Kidney glomerular epithelial cell (primary cell): ENCODE measurements around the gene SLC31A1.
"Not testable (repeated sequence)": the region's sequence is repeated elsewhere in the genome, so short reads cannot be mapped to it uniquely, and the experiment has no call there.

Experiments
- DNase-seq: peaks from one replicate; lab custom pipeline; 2025; lab: John Stamatoyannopoulos, UW

The SLC31A1 gene

DNA sequence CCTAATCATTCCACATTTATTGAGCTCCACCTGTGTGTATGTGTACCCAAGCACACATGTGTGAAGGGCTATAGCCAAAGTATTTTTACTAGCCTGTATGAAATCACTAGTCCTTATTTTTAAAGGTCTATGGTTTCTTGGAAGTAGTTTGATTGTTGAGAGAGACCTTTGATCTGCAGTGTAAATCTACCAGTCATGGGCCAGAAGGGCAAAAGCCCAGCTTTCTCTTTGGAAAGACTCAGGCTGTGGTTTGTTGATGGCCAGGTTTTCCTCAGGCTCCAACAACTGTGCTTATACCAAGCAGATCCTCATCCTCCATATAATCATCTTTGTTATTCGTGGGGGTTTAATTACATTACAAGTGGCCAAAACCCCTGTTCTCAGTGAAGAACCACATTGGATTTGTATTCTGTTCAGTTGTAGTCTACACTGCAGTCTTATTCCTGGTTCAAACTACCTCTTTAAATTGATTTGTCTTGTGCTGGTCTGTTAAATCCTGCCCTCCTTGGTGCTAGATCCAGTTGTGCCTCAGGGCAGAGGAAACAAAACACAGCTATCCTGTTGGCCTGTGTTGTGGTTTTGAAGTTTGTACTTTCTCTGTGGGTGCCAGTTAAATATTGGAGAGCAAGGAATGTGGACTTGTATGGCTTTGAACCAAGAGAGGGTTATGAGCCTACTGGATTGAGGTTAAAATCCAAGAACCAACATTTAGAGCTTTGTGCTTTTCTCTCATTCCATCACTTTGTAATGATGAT, 40.8 kb downstream of the SLC31A1 start:
- DNase-seq: no peak

DNA sequence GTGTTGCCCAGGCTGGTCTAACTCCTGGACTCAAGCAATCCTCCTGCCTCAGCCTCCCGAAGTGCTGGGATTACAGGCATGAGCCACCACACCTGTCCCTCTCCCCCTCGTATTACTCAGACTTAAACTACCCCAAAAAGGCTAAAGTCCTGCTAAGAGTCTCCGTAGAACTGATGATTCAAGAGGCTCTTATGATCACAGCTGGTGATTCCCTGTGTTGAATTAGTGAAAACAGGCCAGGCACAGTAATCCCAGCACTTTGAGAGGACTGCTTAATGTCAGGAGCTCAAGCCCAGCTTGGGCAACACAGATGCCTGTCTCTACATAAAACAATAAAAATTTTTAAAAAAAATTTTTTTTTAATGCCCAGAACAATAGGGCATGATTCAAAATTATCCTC, 44.8 kb downstream of the SLC31A1 start:
- DNase-seq: no peak

DNA sequence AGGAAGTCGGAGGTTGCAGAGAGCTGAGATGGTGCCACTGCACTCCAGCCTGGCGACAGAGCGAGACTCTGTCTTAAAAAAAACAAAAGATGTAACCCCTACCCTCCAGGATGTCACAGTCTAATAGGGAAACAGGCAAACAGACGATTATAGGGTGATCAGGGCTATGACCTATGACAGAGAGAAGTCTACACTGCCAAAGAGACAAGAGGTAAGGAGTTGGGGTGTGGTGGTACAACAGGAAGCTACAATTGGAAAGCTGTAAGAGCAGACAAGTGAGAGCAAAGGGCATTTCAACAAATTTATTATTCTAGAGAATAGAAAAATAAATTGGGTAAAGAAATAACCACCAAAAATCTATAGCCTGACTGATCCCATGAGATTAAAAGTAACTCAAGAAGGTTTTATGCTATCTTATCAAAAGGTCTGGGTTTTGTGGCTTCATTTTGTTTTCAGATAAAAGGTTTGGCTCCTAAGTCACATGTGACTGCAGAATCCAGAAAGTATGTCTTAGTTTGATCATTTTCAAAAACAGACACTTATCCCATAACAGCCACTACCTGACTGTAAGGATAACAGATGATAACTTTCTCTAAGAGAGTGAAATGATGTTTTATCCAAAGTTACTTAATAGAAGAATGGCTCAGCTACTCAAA, 46.7 kb downstream of the SLC31A1 start:
- DNase-seq: no peak

DNA sequence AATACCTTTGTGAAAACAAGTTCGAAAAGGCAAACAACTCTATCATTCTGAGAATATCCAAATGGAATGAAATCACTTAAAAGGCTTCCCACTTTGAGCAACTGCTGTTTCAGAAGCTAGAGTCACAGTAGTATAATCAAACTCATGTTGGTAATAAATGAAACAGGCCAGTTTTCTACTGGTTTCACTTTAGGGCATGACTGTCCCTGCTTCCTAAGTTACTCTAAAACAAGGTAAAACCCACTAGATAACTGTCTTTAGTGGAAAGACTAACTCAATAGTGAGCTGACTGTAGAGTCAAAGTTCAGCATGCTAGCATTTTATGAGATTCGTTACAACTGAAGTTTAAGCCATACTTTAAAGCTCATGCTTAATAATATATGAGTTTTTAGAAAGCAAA, 48.0 kb downstream of the SLC31A1 start:
- DNase-seq: no peak

DNA sequence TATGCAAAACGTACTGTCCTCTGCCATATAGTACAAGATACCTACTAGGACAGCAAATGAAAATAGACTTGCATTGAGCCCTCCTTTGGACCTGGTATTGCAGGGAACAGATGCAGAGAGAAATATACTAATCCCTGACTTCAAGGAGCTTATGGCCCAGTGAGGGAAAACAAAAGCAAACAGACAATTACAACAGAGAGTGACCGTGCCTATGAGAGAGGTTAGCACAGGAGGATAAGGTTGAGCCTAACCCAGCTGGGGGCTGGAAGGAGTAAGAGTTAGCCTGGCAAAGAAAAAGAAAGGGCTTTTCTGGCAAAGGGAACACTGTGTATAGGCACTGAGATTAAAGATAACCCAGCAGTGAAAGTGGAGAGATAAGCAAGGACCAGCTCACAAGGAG, 48.5 kb downstream of the SLC31A1 start:
- DNase-seq: no peak

DNA sequence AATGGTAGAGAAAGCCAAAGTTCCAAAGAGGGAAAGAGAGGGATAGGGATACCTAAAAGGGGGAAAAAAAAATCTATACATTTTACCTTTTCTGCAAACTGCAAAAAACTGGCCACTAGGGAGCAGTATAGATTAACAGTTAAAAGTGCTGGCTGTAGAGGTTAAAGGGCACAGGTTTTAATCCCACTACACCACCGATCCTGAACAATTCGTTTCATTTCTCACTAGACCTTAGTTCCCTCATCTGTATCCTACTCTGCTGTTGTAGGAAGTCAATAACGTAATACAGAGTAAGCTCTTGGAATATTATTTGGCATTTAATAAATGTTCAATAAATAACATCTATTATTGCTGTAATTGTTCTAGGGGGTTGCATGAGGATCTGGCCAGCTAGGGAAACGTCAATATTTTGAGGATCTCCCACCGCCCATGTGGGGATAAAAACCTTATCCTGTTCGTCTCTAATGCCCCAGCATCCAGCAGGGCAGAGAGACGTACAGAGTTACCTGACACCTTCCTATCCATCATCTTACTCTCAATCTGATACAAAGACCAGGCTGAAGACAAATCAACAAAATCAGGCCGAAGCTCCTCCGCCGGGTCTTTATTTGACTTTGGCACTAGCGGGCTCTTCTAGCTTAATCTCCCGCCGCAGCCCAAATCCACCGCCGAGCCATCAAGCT, 53.3 kb downstream of the SLC31A1 start:
- DNase-seq: peak; percentile 54

DNA sequence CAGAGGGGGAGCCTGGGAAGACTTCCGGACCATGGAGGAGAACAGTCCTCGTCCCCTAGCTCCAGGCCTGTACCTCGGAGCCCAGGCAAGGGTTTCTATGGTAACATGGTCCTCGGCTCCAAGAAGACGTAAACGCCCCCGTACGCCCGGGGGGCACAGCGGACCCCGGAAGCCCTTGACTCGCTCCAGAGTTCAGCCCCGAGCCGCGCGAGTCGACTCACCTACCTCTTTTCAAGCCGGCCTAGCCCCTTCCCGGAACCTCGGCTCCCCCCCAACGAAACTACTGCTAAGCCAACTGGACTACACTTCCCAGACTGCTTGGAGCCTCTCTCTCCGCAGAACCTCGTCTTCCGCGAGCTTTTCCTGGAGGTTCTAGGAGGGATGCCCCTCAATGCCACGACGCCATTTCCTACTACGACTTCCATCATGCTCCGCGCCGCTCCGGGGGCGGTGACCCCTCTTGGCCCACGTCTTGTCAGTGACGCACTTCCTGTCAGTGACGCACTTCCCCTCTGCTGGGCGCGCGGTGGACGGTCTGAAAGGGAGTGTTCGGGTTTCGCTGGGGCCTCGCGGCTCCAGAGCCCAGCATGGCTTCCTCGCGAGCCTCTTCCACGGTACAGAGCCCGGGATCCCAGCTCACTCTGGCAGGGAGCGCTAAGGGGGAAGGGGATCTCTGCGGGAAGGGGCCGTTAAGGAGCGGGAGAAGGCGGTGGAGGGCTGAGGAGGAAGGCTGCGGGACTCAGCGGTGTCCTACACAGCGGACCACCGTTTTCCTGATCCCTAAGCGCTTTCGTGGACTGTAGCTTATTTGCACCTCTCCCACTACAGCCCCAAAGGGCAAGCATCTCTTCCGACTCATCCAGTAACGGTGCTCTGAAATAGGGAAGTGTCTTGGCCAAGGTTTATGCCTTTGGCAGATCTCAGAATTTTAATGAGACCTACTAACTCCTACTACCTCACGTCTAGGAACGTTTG, 54.1 kb downstream of the SLC31A1 start, which contains the start of the genes CDC26 and PRPF4:
TSS of gene CDC26 (minus strand) at position 416 of the 975 bp plus-strand sequence. CDS start 3,065 bp downstream, outside the sequence.
TSS of gene PRPF4 (plus strand) at position 502 of the 975 bp plus-strand sequence. CDS start at position 588, 86 bp downstream.
- DNase-seq: peak; percentile 98

DNA sequence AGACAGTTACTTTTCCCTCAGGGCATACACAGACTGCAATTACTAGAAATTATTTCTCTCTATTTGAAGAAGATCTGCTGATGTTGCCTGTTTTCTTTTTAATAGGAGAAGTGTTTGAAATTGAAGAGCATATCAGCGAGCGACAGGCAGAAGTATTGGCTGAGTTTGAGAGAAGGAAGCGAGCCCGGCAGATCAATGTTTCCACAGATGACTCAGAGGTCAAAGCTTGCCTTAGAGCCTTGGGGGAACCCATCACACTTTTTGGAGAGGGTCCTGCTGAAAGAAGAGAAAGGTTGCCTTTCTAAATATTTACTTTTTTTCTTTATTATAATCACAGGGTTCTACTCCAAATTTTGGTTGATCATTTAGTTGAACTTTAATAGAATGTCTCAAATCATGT, 57.5 kb downstream of the SLC31A1 start:
- DNase-seq: no peak

DNA sequence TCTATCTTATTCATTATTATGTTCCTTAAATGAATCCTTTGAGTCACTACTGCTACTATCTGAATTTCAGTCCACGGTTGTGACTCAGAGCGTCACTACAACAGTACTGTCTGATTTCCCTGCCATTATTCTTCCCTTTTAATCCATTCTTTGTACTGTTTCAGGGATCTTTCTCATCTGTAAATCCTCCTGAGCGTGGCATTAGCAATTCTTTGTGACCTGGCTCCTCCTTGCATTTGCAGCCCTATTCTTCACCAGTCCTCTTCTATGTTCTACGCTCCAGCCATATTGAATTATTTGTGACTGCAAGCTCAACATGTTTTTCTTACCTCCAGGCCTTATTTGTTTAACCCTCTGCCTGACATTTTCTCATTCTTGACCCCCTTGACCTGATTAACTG, 60.0 kb downstream of the SLC31A1 start:
- no peak for DNase-seq

DNA sequence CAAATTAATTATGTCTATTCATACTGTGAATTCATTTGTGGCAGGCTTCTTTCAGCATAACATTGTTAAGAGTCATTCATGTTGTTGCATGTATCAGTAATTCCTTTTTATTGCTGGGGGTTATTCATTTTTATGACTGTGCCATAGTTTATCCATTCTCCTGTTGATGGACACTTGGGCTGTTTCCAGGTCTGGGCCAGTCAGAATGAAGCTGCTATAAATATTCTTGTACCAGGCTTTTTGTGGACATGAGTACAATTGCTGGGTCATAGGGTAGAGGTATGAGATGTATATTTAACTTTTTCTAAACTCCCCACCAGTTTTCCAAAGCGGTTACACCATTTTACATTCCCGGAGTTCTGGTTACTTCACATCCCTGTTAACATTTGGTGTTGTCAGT, 67.7 kb downstream of the SLC31A1 start:
- DNase-seq: no peak

DNA sequence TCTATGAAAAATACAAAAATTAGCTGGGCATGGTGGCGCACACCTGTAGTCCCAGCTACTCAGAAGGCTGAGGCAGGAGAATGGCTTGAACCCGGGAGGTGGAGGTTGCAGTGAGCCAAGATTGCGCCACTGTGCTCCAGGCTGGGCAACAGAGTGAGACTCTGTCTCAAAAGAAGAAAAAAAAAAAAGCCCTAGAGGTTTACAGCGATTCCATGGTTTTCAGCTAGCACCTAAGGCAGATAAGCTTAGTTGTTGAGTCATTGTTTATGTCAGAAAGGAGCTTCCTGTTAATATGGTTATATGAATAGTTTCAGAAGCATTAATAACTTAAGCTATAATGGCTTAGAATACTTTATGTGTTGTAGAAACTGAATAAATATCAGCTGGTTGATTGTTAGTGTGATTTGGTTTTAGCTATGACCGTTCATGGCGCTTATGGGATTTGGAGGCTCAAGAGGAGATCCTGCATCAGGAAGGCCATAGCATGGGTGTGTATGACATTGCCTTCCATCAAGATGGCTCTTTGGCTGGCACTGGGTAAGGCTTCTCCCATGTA, 68.8 kb downstream of the SLC31A1 start:
- no peak for DNase-seq

DNA sequence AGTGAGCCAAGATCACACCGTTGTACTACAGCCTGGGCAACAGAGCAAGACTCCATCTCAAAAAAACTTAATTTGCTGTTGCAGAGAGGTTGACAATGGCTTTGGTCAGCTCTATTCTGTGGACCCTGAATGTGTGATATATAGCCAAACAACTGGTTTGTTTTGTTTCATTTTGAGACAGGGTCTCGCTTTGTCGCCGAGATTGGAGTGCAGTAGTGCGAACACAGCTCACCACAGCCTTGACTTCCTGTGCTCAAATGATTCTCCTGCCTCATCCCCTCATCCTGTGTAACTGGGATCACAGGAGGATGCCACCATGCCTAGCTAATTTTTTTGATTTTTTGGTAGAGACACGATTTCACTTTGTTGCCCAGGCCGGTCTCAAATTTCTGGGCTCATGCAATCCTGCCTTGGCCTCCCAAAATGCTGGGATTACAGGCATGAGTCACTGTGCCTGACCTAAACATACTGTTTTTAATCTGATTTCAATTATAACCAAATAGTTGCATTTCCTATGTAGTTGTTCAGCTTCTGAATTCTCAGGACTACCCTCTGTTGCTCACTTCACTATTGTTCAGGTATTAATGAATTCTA, 72.0 kb downstream of the SLC31A1 start:
- DNase-seq: no peak

DNA sequence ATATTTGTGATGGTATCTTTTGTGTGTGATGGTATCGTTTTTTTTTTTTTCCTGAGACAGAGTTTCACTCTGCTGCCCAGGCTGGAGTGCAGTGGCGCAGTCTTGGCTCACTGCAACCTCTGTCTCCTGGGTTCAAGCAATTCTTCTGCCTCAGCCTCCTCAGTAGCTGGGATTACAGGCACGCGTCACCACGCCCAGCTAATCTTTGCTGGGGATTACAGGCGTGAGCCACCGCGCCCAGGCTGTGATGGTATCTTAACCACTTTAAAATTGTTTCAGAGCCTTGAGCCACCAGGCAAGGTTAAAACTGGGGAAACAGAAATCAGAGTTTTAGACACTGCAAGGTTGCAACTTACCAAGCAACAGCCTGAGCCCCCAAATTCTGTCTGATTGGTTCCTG, 74.9 kb downstream of the SLC31A1 start:
- not testable (repeated sequence) for DNase-seq

DNA sequence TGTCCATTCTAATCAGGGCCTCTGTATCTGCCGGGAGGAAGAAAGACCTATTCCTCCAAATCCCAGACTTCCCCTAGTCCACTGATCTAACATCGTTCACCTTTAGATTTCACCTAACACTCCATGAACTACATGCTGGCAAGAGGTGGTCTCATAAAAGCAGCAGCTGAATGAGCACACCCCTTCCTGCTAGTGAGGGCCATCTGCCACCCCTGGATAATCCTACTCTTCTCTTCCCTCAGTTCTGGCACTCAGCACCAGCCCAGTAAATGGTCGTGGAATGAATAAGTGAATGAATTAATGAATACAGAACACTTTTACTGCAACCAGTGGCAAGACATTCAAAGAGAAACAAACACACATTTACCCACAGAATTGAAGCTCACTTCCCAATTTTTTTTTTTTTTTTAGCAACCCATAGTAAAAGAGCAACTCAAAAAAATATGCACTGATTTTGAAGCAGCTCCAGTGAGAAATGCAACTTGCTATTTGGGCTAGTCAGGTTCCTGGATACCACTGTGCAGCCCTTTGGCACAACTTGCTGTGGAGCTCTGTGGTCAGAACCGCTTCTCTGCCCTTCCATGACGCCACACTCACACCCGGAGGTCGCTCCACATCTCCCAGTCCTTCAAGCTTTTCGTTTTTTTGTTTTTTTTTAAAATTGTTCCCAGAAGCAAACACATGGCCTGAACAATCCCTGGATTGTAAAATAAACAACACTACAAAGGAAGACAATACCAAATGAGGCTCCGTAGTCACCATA, 75.6 kb downstream of the SLC31A1 start:
- DNase-seq: no peak

DNA sequence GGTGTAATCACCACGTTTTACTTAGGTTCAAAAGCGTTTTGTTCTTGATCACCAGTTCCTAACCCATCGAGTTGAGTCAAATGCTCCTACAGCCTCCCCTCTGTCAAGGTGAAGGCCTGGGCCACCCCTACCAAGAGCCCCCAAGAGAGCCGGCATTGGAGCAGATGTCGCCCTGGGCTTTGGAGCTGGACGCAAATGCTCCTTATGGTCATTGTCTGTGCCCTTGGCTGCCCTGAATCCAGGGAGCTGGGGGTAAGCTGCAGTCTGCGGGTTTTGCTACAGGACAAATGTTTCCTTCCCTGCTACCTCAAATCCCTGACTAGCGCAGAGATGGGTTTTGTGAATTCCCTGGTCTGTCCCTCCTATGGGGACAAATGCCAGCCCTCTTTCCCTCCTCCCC, 77.0 kb downstream of the SLC31A1 start:
- DNase-seq: no peak

DNA sequence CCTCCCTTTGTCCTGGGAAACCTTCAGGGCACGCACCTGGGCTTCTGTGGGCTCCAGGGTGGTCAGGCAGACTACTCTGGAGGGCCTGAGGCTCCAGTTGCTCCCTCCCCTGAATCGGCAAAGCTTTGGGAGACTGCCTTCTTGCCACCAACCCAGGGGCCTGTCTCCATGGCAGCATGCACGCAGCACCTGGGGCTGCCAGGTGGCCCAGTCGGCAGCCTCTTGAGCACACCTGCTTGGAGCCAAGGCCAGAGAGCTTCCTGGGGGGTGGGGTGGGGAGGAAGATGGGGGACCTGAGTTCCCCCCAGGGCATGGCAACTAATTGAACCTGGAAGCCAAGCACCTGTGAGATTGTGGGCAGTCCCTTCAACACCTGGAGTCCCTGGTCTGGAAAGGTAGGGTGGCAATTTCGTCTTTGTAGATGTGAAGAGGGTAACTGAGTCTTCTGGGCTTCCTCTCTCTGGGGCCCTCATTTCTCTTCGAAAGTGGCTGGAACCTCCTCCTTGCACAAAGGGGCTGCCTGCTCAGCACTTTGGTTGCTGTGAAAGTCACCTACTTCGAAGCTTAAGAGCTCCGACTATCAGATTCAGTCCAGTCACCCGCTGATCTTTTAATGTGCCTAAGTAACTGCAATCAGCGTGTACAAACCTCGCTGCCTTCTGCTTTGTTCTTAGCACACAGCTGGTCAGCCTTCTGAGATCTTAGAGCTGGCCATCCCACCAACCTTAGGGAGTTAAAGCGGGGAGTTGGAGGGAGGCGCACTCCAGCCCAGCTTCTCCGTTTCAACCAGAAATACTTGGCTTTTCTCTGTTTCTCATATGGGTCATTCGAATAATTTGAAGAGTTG, 77.8 kb downstream of the SLC31A1 start:
- DNase-seq: no peak

DNA sequence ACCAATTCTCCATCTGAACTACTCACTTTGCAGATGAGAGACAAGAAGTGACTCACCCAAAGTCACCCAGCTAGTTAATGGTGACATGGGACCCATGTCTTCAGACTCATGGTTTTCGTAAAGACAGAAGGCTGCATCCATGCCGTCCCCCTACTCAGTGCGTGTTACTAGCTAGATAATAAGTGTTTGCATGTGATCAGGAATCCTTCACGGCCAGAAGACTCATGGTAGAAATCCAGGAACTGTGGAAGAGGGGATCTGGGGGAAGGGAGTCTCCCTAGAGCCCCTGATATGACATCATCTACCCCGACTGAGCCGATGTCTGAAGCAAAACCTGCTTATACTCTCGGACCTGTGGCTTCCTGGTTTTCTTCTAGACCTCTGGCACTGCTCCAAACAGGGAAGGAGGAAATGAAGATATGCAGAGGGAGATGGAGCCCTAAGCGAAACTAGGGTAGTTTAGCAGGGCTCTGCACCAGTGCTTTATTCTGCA, 78.5 kb downstream of the SLC31A1 start:
- DNase-seq: no peak

DNA sequence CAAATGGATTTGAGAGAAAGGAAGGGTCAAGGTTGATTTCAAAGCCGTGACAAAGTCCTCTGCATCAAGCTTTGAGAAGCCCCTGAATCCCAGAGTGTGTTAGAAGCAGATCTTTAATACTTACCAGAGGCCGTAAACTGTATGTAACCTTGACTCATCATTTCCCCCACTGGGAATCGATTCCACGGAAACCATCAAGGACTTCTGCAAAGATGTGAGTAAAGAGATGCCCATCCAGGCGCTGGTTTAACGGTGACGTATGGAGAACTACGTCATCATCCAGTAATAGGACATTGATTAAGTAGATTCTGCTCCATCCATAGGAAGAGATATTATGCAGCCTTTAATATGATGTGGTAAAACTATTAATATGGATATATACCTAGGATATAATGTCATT, 80.2 kb downstream of the SLC31A1 start:
- DNase-seq: no peak

DNA sequence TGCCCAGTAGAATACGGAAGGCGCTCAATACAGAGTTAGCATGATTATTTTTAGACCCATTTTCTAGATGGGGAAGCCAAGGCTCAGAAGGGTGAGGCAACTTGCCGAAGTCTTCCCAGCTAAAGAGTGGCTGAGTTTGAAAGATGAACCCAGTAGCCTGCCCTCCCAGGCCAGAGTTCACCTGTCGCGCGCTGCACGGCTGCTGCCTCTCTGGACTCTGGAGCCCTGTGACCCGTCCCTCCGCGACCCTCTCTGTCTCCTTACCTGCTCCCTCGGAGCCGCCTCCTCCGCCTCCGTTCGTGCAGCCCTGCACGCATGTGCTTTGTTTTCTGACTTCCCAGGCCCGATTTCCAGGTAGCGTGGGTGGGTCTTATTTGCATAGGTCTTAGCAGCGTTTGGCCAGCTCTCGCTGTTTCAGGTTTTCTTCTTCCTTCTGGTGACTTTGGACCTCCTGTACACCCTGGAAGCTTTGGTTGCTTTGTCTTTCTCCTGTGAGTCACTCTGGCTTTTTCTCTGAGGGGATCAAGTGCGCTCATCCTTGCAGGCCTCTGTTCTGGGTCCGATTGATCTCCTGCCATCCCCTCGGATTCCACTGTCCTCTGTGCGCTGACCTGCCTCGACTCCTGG, 81.6 kb downstream of the SLC31A1 start, which contains the start of gene RNF183:
TSS of gene RNF183 (minus strand) at position 585 of the 627 bp plus-strand sequence. CDS start 5,192 bp downstream, outside the sequence.
- peak; percentile 55 for DNase-seq
